OCI-M1 (cell line): ENCODE data around the gene TGFBR3L.
"Not testable (repeated sequence)": the region's sequence is repeated elsewhere in the genome, so short reads cannot be mapped to it uniquely, and the experiment has no call there.

Experiments used
- DNase-seq: peaks from one replicate; lab custom pipeline; 2025; lab: John Stamatoyannopoulos, UW

TGFBR3L gene

GRCh38 chr19:7879836-7880235, 34.8 kb upstream of the TGFBR3L start:
- no peak for DNase-seq

- DNase-seq, result no peak
Measured at GRCh38 chr19:7881910-7882309, 32.7 kb upstream of the TGFBR3L start.

GRCh38 chr19:7883105-7883504, 31.5 kb upstream of the TGFBR3L start:
- DNase-seq, result no peak

- no peak for DNase-seq
Measured at GRCh38 chr19:7883796-7884570, 30.6 kb upstream of the TGFBR3L start.

- DNase-seq, result no peak
Measured at GRCh38 chr19:7885818-7886217, 28.8 kb upstream of the TGFBR3L start.

GRCh38 chr19:7887408-7888144, 27.1 kb upstream of the TGFBR3L start:
- no peak for DNase-seq

- peak; percentile 40 for DNase-seq
Measured at GRCh38 chr19:7888145-7888825, 26.3 kb upstream of the TGFBR3L start, which contains the start of gene LRRC8E. Gene LRRC8E (plus strand): TSS chr19:7888510. CDS start chr19:7895604, 7,094 bp downstream.

- DNase-seq, result no peak
Measured at GRCh38 chr19:7888826-7889217, 25.8 kb upstream of the TGFBR3L start.

- not testable (repeated sequence) for DNase-seq
Measured at GRCh38 chr19:7893362-7894101, 21.1 kb upstream of the TGFBR3L start.

- DNase-seq, result no peak
Measured at GRCh38 chr19:7894612-7895309, 19.9 kb upstream of the TGFBR3L start.

- no peak for DNase-seq
Measured at GRCh38 chr19:7895565-7895964, 19.1 kb upstream of the TGFBR3L start.

GRCh38 chr19:7897292-7897691, 17.3 kb upstream of the TGFBR3L start:
- DNase-seq, result no peak

GRCh38 chr19:7898967-7899366, 15.7 kb upstream of the TGFBR3L start:
- DNase-seq, result no peak

GRCh38 chr19:7899751-7900378, 14.8 kb upstream of the TGFBR3L start:
- DNase-seq, result no peak

GRCh38 chr19:7900401-7900870, 14.2 kb upstream of the TGFBR3L start:
- no peak for DNase-seq

- DNase-seq, result no peak
Measured at GRCh38 chr19:7900931-7901330, 13.7 kb upstream of the TGFBR3L start.

GRCh38 chr19:7901337-7901736, 13.3 kb upstream of the TGFBR3L start:
- DNase-seq, result no peak

GRCh38 chr19:7902796-7903243, 11.8 kb upstream of the TGFBR3L start:
- peak; percentile 56 for DNase-seq

GRCh38 chr19:7903244-7904073, 11.2 kb upstream of the TGFBR3L start, which contains the start of gene MAP2K7:
Gene MAP2K7 (plus strand): TSS chr19:7903877. CDS start chr19:7903945, 68 bp downstream.
- DNase-seq, result peak; percentile 100
